Natural killer cell (primary cell): ENCODE data around the gene ST6GALNAC3. TPM values are rescaled to one million over a fixed set of nuclear protein-coding genes. Genes with fewer than 3 reads are reported as not detected.

ENCODE experiments used
- ATAC-seq, 3 donors: fragments of 150-1000 bp in 2 of 3; fragments of 200-7000 bp in 1 of 3; cut with Tn5 transposase; 1 replicate in 1 of 3; 2 replicates in 2 of 3; pipeline ENCODE4 v1.10.0; 2021; ENCODE audit warnings: mild to moderate bottlenecking in 2 of 3, moderate library complexity in 2 of 3
- DNase-seq, 2 donors: peaks; one replicate each; pipeline versions ENCODE4 v3.0.0 to v3.0.0-alpha.2; 2013 to 2021; ENCODE audit warnings: mixed read lengths in 1 of 2
- H3K27ac ChIP-seq: one replicate; pipeline ENCODE4 v1.5.1; 2013; ENCODE audit warnings: mild to moderate bottlenecking, low read length
- H3K27me3 ChIP-seq: one replicate; pipeline ENCODE4 v1.6.1; 2013; ENCODE audit warnings: low read length; ENCODE audit not compliant: control insufficient read depth, insufficient read depth
- H3K36me3 ChIP-seq: one replicate; pipeline ENCODE4 v1.6.1; 2013; ENCODE audit warnings: low read length; ENCODE audit not compliant: control insufficient read depth, insufficient read depth
- H3K4me1 ChIP-seq: one replicate; pipeline ENCODE4 v1.6.1; 2013; ENCODE audit warnings: low read length; ENCODE audit not compliant: control insufficient read depth, insufficient read depth
- H3K4me3 ChIP-seq: one replicate; pipeline ENCODE4 v1.5.1; 2013; ENCODE audit warnings: low read length
- H3K9me3 ChIP-seq: one replicate; pipeline ENCODE4 v1.6.1; 2013; ENCODE audit warnings: low read length; ENCODE audit not compliant: control insufficient read depth, insufficient read depth
- H3K27ac Mint-ChIP-seq, 2 donors: one replicate each; pipeline ENCODE4 v1.8.0; 2022; ENCODE audit warnings: mild to moderate bottlenecking in 2 of 2, mixed read lengths in 2 of 2, moderate library complexity in 1 of 2
- H3K27me3 Mint-ChIP-seq, 2 donors: one replicate each; pipeline ENCODE4 v1.8.0; 2022; ENCODE audit warnings: low read depth in 2 of 2, mixed read lengths in 2 of 2
- H3K36me3 Mint-ChIP-seq: one replicate; pipeline ENCODE4 v1.8.0; 2022; ENCODE audit warnings: mixed read lengths
- H3K4me1 Mint-ChIP-seq, 2 donors: one replicate each; pipeline ENCODE4 v1.8.0; 2022; ENCODE audit warnings: mixed read lengths in 2 of 2
- H3K4me3 Mint-ChIP-seq: one replicate; pipeline ENCODE4 v1.8.0; 2022; ENCODE audit warnings: mild to moderate bottlenecking, moderate library complexity, mixed read lengths
- H3K9me3 Mint-ChIP-seq, 2 donors: one replicate each; pipeline ENCODE4 v1.8.0; 2022; ENCODE audit warnings: mixed read lengths in 2 of 2
- CTCF ChIP-seq: fragments of 200-600 bp; IDR thresholded peaks from one replicate; pipeline ENCODE4 v1.8.0; 2022; ENCODE audit warnings: antibody characterized with exemption
- WGBS: methylation state at CpG from one replicate; pipeline ENCODE4 v1.1.7; 2013; ENCODE audit warnings: missing lambda C conversion rate; ENCODE audit not compliant: insufficient coverage; 5-methylcytosine and 5-hydroxymethylcytosine counted together
- intact Hi-C: fragments of 100-400 bp; cut with micrococcal nuclease; formaldehyde crosslinking; loops from one replicate; pipeline ENCODE4 v1.14.2; 2022
- total RNA-seq, 4 donors: library from RNA; stranded (reverse); fragments of 120-200 nt in 1 of 4; gene quantifications; one replicate each; pipeline versions ENCODE4 v1.2.3 to v1.2.4, GENCODE V29; 2013 to 2022

The ST6GALNAC3 gene
- total RNA-seq, 3 donors from 2014 or later (not counting 1 experiment from before 2014, with no cell fraction given): not detected

- H3K27ac ChIP-seq: no peak overlapping the region
- no peaks in the 10 kb centered on the region for H3K4me1 Mint-ChIP-seq
- H3K4me3 Mint-ChIP-seq: no peak overlapping the region
- H3K36me3 Mint-ChIP-seq: no peaks in the 10 kb centered on the region
- H3K4me1 ChIP-seq: no peaks in the 10 kb centered on the region
- no peaks in the 10 kb centered on the region for H3K27me3 ChIP-seq
- H3K9me3 ChIP-seq: no peaks in the 10 kb centered on the region
- 86% methylated on average over 3 of the region's 3 CpGs for WGBS
- H3K9me3 Mint-ChIP-seq: peaks cover 3 to 6% of the 10 kb centered on the region in 2 donors
- H3K27ac Mint-ChIP-seq: no peak overlapping the region
- TF ChIP-seq CTCF: no peak
- H3K27me3 Mint-ChIP-seq: no peaks in the 10 kb centered on the region
- DNase-seq (no peak), ATAC-seq (no peak)
- intact Hi-C loops: no loop called here
- no peaks in the 10 kb centered on the region for H3K36me3 ChIP-seq
- no peak overlapping the region for H3K4me3 ChIP-seq
Measured at GRCh38 chr1:76443217-76443616, 368.7 kb downstream of the ST6GALNAC3 start.

DNA sequence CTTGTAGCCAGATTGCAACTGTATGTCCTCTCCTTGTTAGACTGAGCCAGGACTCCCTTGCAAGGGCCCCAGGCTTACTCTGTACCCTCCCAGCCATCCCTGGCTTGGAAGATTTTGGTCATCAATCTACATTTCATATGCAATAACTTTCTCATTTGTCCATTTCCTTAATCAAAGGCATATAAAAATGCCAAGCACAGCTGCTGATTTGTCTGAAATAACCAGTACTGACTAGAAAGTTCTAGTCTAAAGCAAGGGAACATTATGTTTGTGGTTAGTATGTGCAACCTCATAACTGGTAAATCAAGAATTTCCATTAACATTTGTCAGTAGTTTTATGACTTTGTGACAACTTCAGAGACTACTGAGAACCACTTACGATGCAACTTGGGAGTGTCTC is 370.2 kb downstream of the ST6GALNAC3 start:
- H3K36me3 Mint-ChIP-seq: no peaks in the 10 kb centered on the region
- no peak for TF ChIP-seq CTCF

GRCh38 chr1:76450229-76450628 is 375.7 kb downstream of the ST6GALNAC3 start:
- Histone ChIP-seq H3K4me1 (no peaks in the 10 kb centered on the region), H3K36me3 (no peaks in the 10 kb centered on the region), H3K9me3 (no peaks in the 10 kb centered on the region), H3K27ac (no peak overlapping the region), H3K27me3 (no peaks in the 10 kb centered on the region), H3K4me3 (no peak overlapping the region)
- no peak overlapping the region for H3K27ac Mint-ChIP-seq
- H3K4me1 Mint-ChIP-seq: no peaks in the 10 kb centered on the region
- intact Hi-C loops: no loop called here
- ATAC-seq (no peak), DNase-seq (no peak)
- peaks cover 10 to 17% of the 10 kb centered on the region in 2 donors for H3K9me3 Mint-ChIP-seq
- no peak for TF ChIP-seq CTCF
- no peaks in the 10 kb centered on the region for H3K36me3 Mint-ChIP-seq
- WGBS: no CpG with 5 or more reads among the region's 1 CpG
- H3K4me3 Mint-ChIP-seq: no peak overlapping the region
- no peaks in the 10 kb centered on the region for H3K27me3 Mint-ChIP-seq

More for the DNA sequence above, 370.2 kb downstream of the ST6GALNAC3 start:
- Histone ChIP-seq H3K27ac (no peak overlapping the region), H3K4me3 (no peak overlapping the region), H3K4me1 (no peaks in the 10 kb centered on the region), H3K9me3 (no peaks in the 10 kb centered on the region), H3K36me3 (no peaks in the 10 kb centered on the region), H3K27me3 (no peaks in the 10 kb centered on the region)
- DNase-seq (no peak), ATAC-seq (no peak)
- Mint-ChIP-seq H3K4me1 (no peaks in the 10 kb centered on the region), H3K4me3 (no peak overlapping the region), H3K9me3 (peaks cover under 1 to 4% of the 10 kb centered on the region in 2 donors), H3K27me3 (no peaks in the 10 kb centered on the region), H3K27ac (no peak overlapping the region)
- WGBS: no CpG with 5 or more reads among the region's 1 CpG
- intact Hi-C loops: no loop called here

DNA sequence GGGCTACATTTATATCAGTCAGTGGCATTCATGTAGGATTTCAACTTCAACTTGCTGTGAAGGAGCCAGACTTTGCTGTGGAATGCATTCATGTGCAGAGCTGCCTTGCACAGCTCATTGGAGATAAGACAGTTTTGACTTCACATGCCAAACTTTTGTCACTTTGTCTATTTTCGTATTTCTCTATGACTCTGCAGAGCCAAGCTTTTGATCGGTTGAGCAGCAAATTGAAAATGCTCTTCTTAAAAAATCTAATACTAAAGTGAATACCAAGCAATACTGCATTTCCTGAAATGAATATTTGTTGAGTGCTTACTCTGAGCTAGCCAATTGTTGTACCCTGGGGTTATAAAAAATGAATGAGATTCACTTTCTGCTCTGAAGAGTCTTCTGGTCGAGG is 388.7 kb downstream of the ST6GALNAC3 start:
- no peaks in the 10 kb centered on the region for H3K36me3 ChIP-seq
- WGBS: 62% methylated on average over 3 of the region's 3 CpGs
- Mint-ChIP-seq H3K27me3 (no peaks in the 10 kb centered on the region), H3K4me3 (no peak overlapping the region), H3K27ac (no peak overlapping the region), H3K36me3 (no peaks in the 10 kb centered on the region), H3K9me3 (peaks cover 3% of the 10 kb centered on the region in 2 donors), H3K4me1 (no peaks in the 10 kb centered on the region)
- no peak overlapping the region for H3K27ac ChIP-seq
- no peaks in the 10 kb centered on the region for H3K4me1 ChIP-seq
- intact Hi-C loops: no loop called here
- no peaks in the 10 kb centered on the region for H3K27me3 ChIP-seq
- DNase-seq: no peak
- ATAC-seq: no peak
- no peak for TF ChIP-seq CTCF
- H3K4me3 ChIP-seq: no peak overlapping the region
- no peaks in the 10 kb centered on the region for H3K9me3 ChIP-seq
